Measurements from ENCODE around the gene PBX2.

PBX2 gene

DNA sequence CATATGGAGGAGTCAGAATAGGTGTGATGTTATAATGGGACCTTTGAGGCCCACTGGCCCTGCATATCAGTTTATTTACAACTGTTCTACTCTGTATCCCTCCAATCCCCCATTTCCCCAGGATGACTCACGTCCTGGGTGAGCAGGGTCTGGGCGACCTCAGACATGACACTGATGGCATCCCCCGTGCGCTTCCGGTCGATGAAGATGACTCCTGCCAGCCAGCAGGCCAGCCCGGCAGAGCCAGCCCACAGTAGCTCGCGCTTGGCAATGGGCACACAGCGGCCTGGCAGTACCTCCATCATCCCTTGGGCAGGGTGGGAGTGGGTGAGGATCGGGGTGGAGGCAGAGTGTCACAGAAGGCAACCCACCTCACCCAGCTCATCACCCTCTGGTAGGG is 19.7 kb downstream of the PBX2 start:
- DNase-seq: no peak

DNA sequence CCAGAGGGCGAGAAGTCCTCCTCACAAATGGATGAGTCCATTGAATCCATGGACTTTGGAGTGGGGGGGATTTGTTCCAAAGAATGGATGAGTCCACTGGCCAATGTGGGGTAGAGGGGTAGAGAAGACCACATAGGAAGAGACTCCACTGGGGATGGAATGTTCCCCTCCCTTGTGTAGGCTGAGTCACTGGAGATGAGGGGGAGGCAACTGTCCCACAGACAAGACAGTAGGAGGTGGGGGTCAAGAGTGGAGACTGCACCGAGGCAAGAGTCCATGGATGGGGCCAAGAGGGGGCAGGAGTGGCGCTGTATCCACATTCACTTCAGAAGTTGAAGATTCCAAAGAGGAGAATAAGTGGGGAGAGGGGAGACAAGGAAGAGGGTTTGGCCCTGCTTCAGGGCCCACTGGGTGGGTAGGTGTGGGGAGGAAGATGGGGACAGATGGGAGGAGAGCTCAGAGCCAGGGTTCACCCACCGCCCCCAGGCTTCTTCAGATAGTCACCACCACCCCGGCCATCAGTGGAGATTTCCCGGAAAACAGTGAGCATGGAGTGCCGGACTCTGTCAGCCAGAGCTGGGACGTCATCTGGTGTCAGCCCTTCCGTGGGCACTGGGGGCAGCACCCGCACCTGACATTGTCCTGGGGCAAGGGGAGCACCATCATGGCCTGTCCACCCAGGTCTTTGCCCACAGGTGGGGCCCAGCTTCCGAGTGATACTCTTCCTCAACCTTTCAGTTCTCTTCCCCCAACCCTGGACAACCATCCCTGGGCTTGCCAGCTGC is 21.0 kb downstream of the PBX2 start:
- DNase-seq: no peak

- no peak for DNase-seq
Observed at GRCh38 chr6:32168350-32168749, 21.7 kb downstream of the PBX2 start.

- no peak for DNase-seq
Observed at GRCh38 chr6:32167761-32168262, 22.2 kb downstream of the PBX2 start.

GRCh38 chr6:32167154-32167760 is 22.7 kb downstream of the PBX2 start:
- no peak for DNase-seq

DNA sequence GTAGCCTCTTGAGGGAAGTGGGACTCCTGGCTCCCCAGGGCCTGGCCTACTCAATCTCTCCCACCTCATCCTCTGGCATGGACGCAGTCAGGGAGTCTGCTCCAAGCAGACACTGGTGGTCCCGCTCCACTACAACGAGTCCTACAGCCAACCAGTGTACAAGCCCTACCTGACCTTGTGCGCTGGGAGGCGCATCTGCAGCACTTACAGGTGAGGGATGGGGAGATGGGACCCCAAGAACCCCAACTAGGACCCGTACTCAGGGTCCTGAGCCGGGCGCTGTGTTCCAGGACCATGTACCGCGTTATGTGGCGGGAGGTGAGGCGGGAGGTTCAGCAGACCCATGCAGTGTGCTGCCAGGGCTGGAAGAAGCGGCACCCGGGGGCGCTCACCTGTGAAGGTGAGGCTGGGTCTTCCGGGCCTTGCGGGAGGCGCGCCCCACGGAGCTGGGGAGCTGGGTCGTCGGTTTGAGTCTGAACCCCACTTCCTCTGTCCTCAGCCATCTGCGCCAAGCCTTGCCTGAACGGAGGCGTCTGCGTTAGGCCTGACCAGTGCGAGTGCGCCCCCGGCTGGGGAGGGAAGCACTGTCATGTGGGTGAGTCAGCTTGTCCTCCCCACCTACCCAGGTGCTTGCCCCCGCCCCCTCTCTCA is 23.5 kb downstream of the PBX2 start:
- no peak for DNase-seq

DNA sequence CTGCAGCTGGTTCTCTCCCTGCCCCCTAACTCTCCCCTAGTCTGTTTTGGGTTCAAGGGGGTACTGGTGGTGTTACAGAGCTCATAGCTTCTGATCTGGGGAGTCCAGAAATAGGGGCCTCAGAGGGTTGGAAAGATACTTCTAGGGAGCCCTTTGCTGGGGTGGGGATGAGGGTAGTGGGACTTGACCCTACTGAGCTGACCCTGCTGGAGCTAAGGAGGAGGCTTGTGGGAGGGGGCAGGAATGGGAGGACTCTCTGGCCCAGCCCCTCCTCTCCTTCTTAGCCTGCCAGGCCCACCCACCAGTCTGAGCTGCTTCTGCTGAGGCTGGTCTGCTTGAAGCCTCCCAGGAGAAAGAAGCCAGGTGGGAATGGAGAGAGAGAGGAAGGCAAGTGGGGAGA is 25.7 kb downstream of the PBX2 start, which contains the start of gene EGFL8:
TSS of gene EGFL8 (plus strand) at position 301 of the 400 bp plus-strand sequence. CDS start 1,571 bp downstream, outside the sequence.
- DNase-seq: no peak

- no peak for DNase-seq
Observed at GRCh38 chr6:32163559-32164258, 26.3 kb downstream of the PBX2 start.

GRCh38 chr6:32158052-32158451 is 31.9 kb downstream of the PBX2 start:
- no peak for DNase-seq

- no peak for DNase-seq
Observed at GRCh38 chr6:32156891-32157290, 33.1 kb downstream of the PBX2 start.

GRCh38 chr6:32154514-32155161 is 35.4 kb downstream of the PBX2 start:
- peak; percentile 32 for DNase-seq

DNA sequence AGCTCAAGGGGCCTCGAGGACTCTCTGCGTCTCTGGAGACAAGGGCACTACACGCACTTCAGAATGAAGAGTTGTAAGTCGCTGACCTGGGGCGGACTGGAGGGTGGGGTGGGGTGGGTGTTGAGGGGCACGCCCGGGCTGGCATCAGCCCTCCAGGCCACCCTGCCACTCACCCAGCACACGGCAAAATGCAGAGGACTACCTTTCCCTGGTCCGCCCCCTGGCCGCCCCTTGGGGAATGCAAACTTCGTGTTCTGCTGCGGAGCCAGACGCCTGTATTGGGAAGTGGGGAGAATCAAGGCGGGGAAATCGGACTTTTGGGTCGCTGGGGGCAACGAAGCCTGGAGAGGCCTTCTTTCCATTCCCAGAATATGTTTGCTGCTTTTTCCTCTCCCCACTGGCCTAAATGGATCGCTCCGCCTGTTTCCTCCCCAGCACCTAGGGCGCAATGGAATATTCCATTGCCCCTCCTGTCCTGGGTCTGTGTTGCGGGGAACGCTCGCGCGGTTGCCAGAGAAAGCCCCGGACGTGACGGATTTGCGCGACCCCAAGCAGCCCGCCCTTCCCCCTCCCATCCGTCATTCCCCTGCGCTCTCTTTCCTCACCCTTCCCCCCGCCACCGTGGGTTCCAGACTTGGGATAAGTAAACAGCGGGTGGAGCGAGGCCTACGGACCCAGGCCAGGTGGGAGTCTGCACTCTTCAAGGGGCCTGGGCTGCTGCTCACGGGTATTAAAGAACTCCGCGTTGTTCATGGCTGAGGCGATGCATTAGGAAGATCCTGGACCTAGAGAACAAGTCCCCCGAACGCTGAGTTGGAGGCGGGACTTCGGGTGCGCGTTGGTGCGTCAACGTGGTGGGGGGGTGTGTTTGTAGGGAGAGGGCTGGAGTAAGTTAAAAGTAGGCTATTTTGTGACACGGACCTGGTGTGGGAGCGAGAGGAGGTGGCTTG is 36.2 kb downstream of the PBX2 start, which contains the start of gene PPT2:
TSS of gene PPT2 (plus strand) at position 578 of the 950 bp plus-strand sequence. CDS start 454 bp downstream, outside the sequence.
- peak; percentile 57 for DNase-seq

DNA sequence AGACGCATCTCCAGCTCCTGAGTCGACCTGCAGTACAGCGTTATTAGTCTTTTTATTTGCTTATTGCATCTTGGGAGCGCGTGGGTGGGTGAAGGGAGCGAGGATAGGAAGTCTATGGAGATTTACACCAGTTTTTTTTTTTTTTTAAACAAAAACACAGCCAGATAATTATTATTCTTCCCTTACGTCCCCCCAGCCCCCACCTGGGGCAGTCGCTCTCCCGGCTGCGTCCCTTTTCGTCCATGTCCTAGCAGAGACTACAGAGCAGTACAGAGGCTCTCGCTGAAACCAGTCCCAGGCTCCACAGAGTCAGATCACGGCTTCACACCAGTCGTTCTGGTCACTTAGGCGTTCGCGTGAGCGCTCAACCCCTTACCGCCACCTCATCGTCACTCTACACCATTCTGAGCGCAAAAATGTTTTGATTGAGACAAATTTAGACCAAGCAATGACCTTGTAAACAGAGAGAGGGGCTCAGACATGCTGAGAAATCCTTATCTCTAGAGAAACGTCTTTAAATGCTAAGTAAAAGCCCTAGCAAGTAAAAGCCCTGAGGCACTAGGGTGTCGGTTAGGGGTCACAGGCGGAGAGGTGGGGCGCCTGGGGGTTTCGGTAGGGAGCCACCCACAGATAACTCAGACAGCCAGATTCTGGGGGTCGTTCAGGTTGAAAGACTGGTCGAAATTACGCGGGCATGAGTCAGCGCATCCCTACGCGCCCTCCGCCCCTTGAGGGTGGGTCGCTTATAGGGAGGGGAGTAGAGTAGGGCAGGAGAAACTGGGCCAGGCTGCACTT is 37.0 kb downstream of the PBX2 start:
- DNase-seq: no peak

DNA sequence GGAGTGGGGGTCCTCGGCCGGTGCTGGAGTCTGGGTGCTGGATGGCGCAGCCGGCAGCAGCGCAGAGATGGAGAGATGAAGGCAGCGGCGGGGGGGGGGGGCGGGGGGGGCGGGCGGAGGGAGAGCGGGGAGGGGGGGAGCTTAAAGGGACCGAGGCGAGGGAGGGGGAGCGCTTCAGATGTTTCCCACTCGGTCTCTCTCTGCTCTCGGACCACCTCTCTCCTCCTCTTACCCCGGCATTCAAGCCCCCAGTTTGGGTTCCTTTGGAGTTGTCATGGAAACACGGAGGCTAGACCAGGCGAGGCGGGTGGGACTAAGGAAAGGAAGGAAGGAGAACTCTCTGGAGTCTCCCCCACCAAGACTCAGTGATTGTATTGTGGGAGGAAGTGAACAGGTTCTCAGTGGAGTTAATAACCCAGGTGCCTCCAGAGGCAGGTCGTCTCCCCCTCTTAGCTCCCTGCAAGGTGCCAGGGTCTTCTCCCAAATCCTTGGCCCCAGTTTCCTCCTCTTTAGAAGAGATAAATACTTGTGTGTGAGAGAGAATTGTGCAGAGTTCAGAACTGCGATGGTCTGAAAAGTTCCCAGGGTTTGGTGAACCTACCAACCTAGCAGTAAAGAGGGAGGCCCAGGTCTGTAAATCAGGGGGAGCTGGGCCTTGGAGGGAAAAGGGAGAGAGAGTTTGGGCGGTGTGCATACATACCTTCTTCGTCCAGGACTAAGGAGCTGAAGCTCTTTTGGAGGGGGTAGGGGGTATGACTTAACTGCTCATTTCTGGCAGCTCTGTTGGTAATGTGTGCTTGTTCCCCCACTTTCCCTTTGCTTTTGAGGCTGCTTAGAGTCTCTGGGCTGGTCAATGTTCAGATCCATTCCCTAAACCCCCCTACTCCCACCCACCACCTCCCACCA is 37.9 kb downstream of the PBX2 start, which contains the start of gene PRRT1:
TSS of gene PRRT1 (minus strand) at position 77 of the 906 bp plus-strand sequence. CDS start 112 bp downstream, outside the sequence.
- DNase-seq: no peak

DNA sequence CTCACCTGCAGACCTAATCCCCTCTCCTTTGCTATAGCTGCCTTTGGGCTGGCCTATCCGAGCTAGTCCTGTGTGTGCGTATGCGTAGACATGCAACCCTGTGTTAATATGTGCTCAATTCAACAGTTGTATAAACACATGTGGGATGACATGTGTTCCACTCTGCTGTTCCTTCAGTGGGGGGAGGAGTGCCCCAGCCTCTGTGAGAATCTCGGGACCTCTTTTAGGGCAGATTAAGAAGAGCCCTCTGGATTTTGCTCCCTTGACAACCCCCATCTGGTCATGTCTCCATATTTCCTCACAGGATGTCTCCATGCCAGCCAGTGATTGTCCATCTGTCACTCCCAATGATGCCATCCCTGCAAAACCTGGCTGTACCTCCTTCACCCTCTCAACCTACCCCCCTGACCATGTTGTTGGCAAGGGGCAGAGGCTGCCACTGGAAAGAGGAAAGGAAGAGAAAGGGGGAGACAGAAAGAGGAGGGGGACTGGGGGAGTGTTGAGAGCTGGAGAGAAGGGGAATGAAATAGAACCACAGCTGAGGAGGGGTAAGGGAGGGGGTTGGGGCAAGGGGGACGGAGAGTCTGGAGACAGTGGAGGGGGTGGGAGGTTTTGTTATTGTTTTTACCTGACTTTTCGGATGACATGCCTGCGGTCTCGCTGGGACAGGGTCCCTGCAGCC is 38.7 kb downstream of the PBX2 start:
- no peak for DNase-seq

DNA sequence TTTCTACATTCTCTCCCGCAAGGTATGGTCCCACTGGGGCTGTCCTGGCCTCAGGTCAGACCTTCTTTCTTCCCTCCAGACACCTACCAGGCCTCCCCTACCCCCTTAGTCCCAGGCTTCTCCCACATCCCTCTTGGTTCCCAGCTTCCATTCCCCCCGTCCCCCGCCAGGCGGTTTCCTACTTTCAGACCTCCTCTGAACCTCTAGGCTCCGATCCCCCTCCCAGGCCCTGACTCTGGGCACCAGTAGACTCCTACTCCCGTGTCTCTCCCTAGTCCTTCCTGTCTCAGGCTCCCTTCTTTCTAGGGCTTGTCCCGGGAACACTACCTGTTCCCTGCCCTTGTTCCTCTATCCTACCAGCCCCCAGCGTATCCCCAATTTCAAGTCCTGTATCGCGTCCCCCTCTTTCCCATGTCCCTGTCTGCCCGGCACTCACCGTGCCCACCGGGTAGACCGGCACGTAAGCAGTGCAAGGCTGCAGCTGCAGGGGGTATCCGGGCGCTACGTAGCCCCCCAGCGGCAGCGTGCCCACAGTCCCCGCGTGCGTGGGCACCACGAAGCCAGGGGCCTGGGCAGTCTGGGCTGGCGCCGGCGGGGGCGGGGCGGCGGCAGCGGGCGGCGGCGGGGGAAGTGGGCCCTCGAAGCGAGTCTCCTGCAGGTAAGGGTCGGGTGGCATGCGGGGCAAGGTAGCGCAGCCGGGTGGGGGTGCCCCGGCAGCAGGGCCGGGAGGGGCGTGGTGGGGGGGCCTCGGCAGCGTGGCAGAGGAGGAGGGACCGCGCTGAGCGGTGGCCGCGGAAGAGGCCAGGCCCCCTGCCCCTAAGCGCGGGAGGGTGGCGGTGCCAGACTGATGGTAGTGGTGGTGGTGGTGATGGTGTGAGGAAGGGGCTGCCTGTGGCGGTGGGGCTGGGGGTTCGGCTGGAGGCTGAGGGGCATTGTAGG is 39.8 kb downstream of the PBX2 start:
- no peak for DNase-seq

DNA sequence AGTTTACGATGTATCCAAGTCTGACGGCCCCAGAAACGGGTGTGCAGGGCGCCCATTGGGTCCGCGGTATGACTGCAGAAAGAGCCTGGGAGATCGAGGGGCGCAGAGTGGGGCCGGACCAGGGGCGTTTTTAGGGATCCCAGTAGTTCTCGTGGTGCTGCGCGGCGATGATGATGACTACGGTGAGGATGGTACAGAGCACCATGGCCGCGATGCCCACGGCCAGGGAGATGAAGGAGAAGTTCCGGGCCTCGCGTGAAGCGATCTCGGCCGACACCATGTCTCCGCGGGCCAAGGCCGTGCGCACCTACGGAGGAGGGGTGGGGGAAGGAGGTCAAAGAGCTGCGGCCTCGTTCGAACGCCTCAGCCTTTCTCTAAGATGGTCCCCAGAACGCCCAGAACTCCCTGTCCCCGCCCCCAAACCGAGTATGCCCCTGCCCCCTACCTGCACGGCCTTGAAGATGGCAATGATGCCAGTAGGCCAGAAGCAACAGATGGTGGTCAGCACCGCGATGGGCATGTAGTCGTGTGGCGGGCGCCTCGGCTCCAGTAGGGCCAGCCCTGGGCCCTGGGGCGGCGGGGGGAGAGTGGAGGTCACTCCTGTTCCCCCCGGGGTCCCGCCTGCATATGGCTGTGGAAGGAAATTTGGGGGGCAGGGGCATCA is 40.8 kb downstream of the PBX2 start:
- no peak for DNase-seq
